B cell (primary cell): ENCODE data around the gene ATXN1. TPM values are rescaled to one million over a fixed set of nuclear protein-coding genes. Genes with fewer than 3 reads are reported as not detected.

Source experiments
- ATAC-seq: fragments of 200-7000 bp; cut with Tn5 transposase; one replicate; pipeline ENCODE4 v1.10.0; 2021; ENCODE audit warnings: low read depth, mild to moderate bottlenecking, moderate number of reproducible peaks, moderate library complexity
- CTCF ChIA-PET: fragments of 350-600 bp; sonication (Branson Sonifier 250); formaldehyde crosslinking; loops from one replicate; lab custom pipeline; 2021; ENCODE audit warnings: antibody characterized with exemption, inconsistent platforms; lab: Charles Lee
- POLR2A ChIA-PET: fragments of 350-600 bp; sonication (Branson Sonifier 250); formaldehyde crosslinking; loops from one replicate; lab custom pipeline; 2021; ENCODE audit warnings: antibody characterized with exemption; lab: Charles Lee
- DNase-seq: peaks from one replicate; pipeline ENCODE4 v3.0.0; 2013
- H2AFZ ChIP-seq: 2 replicates; pipeline ENCODE4 v1.6.1; 2012; ENCODE audit warnings: mild to moderate bottlenecking, low read depth, low read length; ENCODE audit not compliant: insufficient read depth, poor library complexity, severe bottlenecking
- H3K27ac ChIP-seq, 2 donors: 1 replicate in 1 of 2; 2 replicates in 1 of 2; pipeline ENCODE4 v1.5.1; 2012 to 2013; ENCODE audit warnings: low read length in 2 of 2, mild to moderate bottlenecking in 2 of 2, moderate library complexity in 1 of 2
- H3K27me3 ChIP-seq, 4 experiments: fragments of 200-600 bp in 1 of 4; sonication (generic) in 1 of 4; replicated peaks in 1 of 4; 1 replicate in 2 of 4; 2 replicates in 2 of 4; pipeline versions ENCODE4 v1.6.1 to v1.7.0; 2013 to 2016; ENCODE audit warnings: low read length in 3 of 4, mild to moderate bottlenecking in 2 of 4, mixed read lengths in 1 of 4, moderate library complexity in 1 of 4; ENCODE audit not compliant: insufficient read depth in 4 of 4, control insufficient read depth in 3 of 4; ENCODE audit errors: control extremely low read depth in 1 of 4
- H3K36me3 ChIP-seq, 2 experiments: replicated peaks in 1 of 2; 1 replicate in 1 of 2; 2 replicates in 1 of 2; pipeline versions ENCODE4 v1.6.1 to v1.7.1; 2013; ENCODE audit warnings: low read length in 1 of 2; ENCODE audit not compliant: insufficient read depth in 2 of 2, control insufficient read depth in 1 of 2; ENCODE audit errors: control extremely low read depth in 1 of 2, extremely low read depth in 1 of 2
- H3K4me1 ChIP-seq, 2 donors: fragments of 200-600 bp in 1 of 2; sonication (generic) in 1 of 2; 1 replicate in 1 of 2; 2 replicates in 1 of 2; pipeline versions ENCODE4 v1.5.1 to v1.6.1; 2013 to 2017; ENCODE audit warnings: low read length in 2 of 2; ENCODE audit not compliant: control insufficient read depth in 2 of 2, insufficient read depth in 2 of 2
- H3K4me2 ChIP-seq: replicated peaks from 2 replicates; pipeline ENCODE3; 2012; ENCODE audit warnings: mild to moderate bottlenecking, low read depth, low read length; ENCODE audit not compliant: poor library complexity, severe bottlenecking
- H3K4me3 ChIP-seq, 5 experiments: fragments of 200-600 bp in 1 of 5; sonication (generic) in 1 of 5; 1 replicate in 3 of 5; 2 replicates in 2 of 5; pipeline versions ENCODE4 v1.5.1 to v1.7.0; 2011 to 2016; ENCODE audit warnings: low read length in 4 of 5, mild to moderate bottlenecking in 4 of 5, low read depth in 2 of 5, control low read depth in 1 of 5, moderate library complexity in 1 of 5; ENCODE audit not compliant: insufficient read depth in 1 of 5; ENCODE audit errors: control extremely low read depth in 1 of 5, extremely low read depth in 1 of 5
- H3K79me2 ChIP-seq: fragments of 200-600 bp; sonication (generic); one replicate; pipeline ENCODE4 v1.6.0; 2016; ENCODE audit warnings: low read length; ENCODE audit not compliant: control insufficient read depth, insufficient read depth
- H3K9ac ChIP-seq: fragments of 200-600 bp; sonication (generic); 2 replicates; pipeline ENCODE4 v1.6.1; 2017; ENCODE audit warnings: mild to moderate bottlenecking, low read length, moderate library complexity
- H3K9me3 ChIP-seq, 3 donors: one replicate each; pipeline versions ENCODE4 v1.6.1 to v1.7.1; 2013; ENCODE audit warnings: low read length in 2 of 3; ENCODE audit not compliant: control insufficient read depth in 2 of 3, insufficient read depth in 1 of 3; ENCODE audit errors: control extremely low read depth in 1 of 3
- H4K20me1 ChIP-seq: 2 replicates; pipeline ENCODE4 v1.6.0; 2012; ENCODE audit warnings: mild to moderate bottlenecking, low read length; ENCODE audit not compliant: insufficient read depth, control insufficient read depth, poor library complexity, severe bottlenecking
- H3K27ac Mint-ChIP-seq: one replicate; pipeline ENCODE4 v1.8.0; 2021; ENCODE audit warnings: mixed read lengths
- H3K27me3 Mint-ChIP-seq: one replicate; pipeline ENCODE4 v1.8.0; 2021; ENCODE audit warnings: mixed read lengths
- H3K4me1 Mint-ChIP-seq: one replicate; pipeline ENCODE4 v1.8.0; 2021; ENCODE audit warnings: mixed read lengths
- H3K4me3 Mint-ChIP-seq: one replicate; pipeline ENCODE4 v1.8.0; 2021; ENCODE audit warnings: mixed read lengths
- H3K9me3 Mint-ChIP-seq: one replicate; pipeline ENCODE4 v1.8.0; 2022; ENCODE audit warnings: mixed read lengths; ENCODE audit not compliant: insufficient read depth
- EZH2 ChIP-seq: IDR thresholded peaks from 2 replicates; pipeline ENCODE4 v1.6.1; 2012; ENCODE audit warnings: borderline replicate concordance, low read depth, mild to moderate bottlenecking, moderate library complexity, low read length; ENCODE audit not compliant: insufficient read depth, poor library complexity, severe bottlenecking
- WGBS: methylation state at CpG from one replicate; pipeline ENCODE4 v1.1.5; 2013; ENCODE audit warnings: missing lambda C conversion rate; ENCODE audit not compliant: insufficient coverage; 5-methylcytosine and 5-hydroxymethylcytosine counted together
- intact Hi-C: fragments of 100-400 bp; cut with micrococcal nuclease; formaldehyde crosslinking; loops from one replicate; pipeline ENCODE4 v1.10.0; 2022
- polyA plus RNA-seq: library from polyadenylated mRNA; depleted of rRNA; stranded (reverse); fragments of >200 nt; gene quantifications from 2 replicates; pipeline ENCODE4 v1.2.3, GENCODE V29; 2012
- total RNA-seq, 2 donors: library from RNA; stranded (reverse); fragments of 120-200 nt in 1 of 2; gene quantifications; 1 replicate in 1 of 2; 2 replicates in 1 of 2; pipeline versions ENCODE4 v1.2.3 to v1.2.4, GENCODE V29; 2013 to 2022
- TF ChIP-seq, protein P1 (sequence below): fragments of 200-600 bp; IDR thresholded peaks from one replicate; pipeline ENCODE4 v1.8.0; 2022; ENCODE audit warnings: antibody characterized with exemption, mild to moderate bottlenecking

The ATXN1 gene
- total and polyA plus RNA-seq, 2 donors (not counting 1 experiment from before 2014, with no cell fraction given) = 5.7 to 63.8 TPM

DNA sequence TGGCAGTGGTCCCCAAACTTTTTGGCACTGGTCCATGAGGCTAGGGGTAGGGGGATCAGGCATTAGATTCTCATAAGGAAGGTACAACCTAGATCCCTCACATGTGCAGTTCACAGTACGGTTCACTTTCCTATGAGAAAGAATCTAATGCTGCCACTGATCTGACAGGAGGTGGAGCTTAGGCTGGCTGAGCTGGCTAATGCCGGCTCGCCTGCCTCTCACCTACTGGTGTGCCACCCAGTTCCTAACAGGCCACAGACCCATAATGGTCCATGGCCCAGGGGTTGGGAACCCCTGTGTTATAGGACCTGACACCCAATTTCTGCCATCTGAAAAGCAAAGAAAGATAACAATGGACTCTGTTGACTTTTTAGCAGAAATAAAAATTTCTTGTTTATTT, 323.3 kb downstream of the ATXN1 start:
- no peak overlapping the region for H3K4me2 ChIP-seq
- no peak overlapping the region for H2AFZ ChIP-seq
- H3K4me3 ChIP-seq = no peak overlapping the region
- POLR2A ChIA-PET = interaction anchor here (1.0 kb wide), 1 partner anchor 1268 kb away, joined by 3 read pairs; no protein-coding TSS in a partner anchor
- CTCF ChIA-PET = no interaction called here
- ATAC-seq (no peak), DNase-seq (no peak)
- WGBS = 100% methylated on average over 2 of the region's 3 CpGs
- Mint-ChIP-seq H3K27ac (no peak overlapping the region), H3K27me3 (no peaks in the 10 kb centered on the region), H3K4me1 (peaks cover 19% of the 10 kb centered on the region), H3K4me3 (no peak overlapping the region), H3K9me3 (no peaks in the 10 kb centered on the region)
- no peaks in the 10 kb centered on the region for H4K20me1 ChIP-seq
- no peaks in the 10 kb centered on the region for H3K9me3 ChIP-seq
- H3K27ac ChIP-seq = no peak overlapping the region
- no peaks in the 10 kb centered on the region for H3K27me3 ChIP-seq
- no peak for TF ChIP-seq EZH2
- TF ChIP-seq, protein P1, sequence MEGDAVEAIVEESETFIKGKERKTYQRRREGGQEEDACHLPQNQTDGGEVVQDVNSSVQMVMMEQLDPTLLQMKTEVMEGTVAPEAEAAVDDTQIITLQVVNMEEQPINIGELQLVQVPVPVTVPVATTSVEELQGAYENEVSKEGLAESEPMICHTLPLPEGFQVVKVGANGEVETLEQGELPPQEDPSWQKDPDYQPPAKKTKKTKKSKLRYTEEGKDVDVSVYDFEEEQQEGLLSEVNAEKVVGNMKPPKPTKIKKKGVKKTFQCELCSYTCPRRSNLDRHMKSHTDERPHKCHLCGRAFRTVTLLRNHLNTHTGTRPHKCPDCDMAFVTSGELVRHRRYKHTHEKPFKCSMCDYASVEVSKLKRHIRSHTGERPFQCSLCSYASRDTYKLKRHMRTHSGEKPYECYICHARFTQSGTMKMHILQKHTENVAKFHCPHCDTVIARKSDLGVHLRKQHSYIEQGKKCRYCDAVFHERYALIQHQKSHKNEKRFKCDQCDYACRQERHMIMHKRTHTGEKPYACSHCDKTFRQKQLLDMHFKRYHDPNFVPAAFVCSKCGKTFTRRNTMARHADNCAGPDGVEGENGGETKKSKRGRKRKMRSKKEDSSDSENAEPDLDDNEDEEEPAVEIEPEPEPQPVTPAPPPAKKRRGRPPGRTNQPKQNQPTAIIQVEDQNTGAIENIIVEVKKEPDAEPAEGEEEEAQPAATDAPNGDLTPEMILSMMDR = no peak
- no peaks in the 10 kb centered on the region for H3K4me1 ChIP-seq
- H3K79me2 ChIP-seq = no peaks in the 10 kb centered on the region
- intact Hi-C loops = no loop called here
- no peaks in the 10 kb centered on the region for H3K36me3 ChIP-seq
- no peak overlapping the region for H3K9ac ChIP-seq

DNA sequence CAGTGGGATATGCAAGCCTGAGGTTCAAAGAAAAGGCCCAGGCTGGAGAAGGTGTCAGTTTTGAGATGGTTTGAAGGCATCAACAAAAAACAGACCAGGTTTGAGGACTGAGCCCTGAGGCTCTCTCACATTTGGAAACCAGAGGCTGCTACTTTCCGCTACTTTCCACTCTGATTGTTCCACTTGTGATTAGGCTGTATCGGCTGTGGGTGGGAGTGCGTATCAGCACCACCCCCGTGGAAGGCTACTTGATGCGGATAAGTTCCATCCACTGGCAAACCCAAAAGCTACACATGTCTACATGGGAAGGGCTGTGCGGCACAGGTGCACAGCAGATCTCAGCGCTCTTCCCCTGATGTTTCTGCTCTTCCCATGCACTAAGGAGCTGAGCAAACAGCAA, 324.2 kb downstream of the ATXN1 start:
- Mint-ChIP-seq H3K27ac (no peak overlapping the region), H3K4me3 (no peak overlapping the region), H3K4me1 (peaks cover 26% of the 10 kb centered on the region), H3K27me3 (no peaks in the 10 kb centered on the region), H3K9me3 (no peaks in the 10 kb centered on the region)
- ATAC-seq (no peak), DNase-seq (no peak)
- ChIA-PET CTCF (no interaction called here), POLR2A (no interaction called here)
- no peaks in the 10 kb centered on the region for H3K9me3 ChIP-seq
- H3K27ac ChIP-seq = no peak overlapping the region
- no peak overlapping the region for H3K9ac ChIP-seq
- H3K27me3 ChIP-seq = no peaks in the 10 kb centered on the region
- TF ChIP-seq, protein P1 = no peak
- TF ChIP-seq EZH2 = no peak
- no peak overlapping the region for H3K4me2 ChIP-seq
- H3K36me3 ChIP-seq = no peaks in the 10 kb centered on the region
- H3K4me1 ChIP-seq = peaks cover 5 to 7% of the 10 kb centered on the region in 2 donors
- intact Hi-C loops = no loop called here
- no peaks in the 10 kb centered on the region for H4K20me1 ChIP-seq
- 90% methylated on average over 3 of the region's 7 CpGs for WGBS
- no peaks in the 10 kb centered on the region for H3K79me2 ChIP-seq
- no peak overlapping the region for H3K4me3 ChIP-seq
- no peak overlapping the region for H2AFZ ChIP-seq
